H1 (cell line): Measurements from ENCODE around the gene ADCY9.

Experiments
- JUND ChIP-seq: IDR thresholded peaks from 2 replicates; pipeline ENCODE4 v1.6.1; 2011; ENCODE audit warnings: mild to moderate bottlenecking, improper control_type of control experiment, low read length
- KDM1A ChIP-seq: fragments of 200-600, 300-600 bp; sonication (generic); IDR thresholded peaks from 2 replicates; pipeline ENCODE4 v1.7.1; 2016; ENCODE audit warnings: mild to moderate bottlenecking, low read length, borderline replicate concordance
- POLR2A ChIP-seq, 2 experiments: IDR thresholded peaks; 1 replicate in 1 of 2; 2 replicates in 1 of 2; pipeline ENCODE4 v1.6.1; 2011; ENCODE audit warnings: low read depth in 2 of 2, low read length in 2 of 2, mild to moderate bottlenecking in 2 of 2; ENCODE audit errors: control extremely low read depth in 1 of 2
- TBP ChIP-seq: IDR thresholded peaks from 2 replicates; pipeline ENCODE4 v1.6.1; 2011; ENCODE audit warnings: low read depth, low read length, improper control_type of control experiment
- TF ChIP-seq, protein P1 (sequence below), 3 experiments: IDR thresholded peaks; 1 replicate in 2 of 3; 2 replicates in 1 of 3; pipeline versions ENCODE4 v1.5.1 to v1.6.1; 2011; ENCODE audit warnings: low read length in 3 of 3, mild to moderate bottlenecking in 3 of 3, inconsistent platforms in 2 of 3, low read depth in 1 of 3, moderate library complexity in 1 of 3; ENCODE audit not compliant: insufficient read depth in 1 of 3; ENCODE audit errors: control extremely low read depth in 1 of 3

DNA sequence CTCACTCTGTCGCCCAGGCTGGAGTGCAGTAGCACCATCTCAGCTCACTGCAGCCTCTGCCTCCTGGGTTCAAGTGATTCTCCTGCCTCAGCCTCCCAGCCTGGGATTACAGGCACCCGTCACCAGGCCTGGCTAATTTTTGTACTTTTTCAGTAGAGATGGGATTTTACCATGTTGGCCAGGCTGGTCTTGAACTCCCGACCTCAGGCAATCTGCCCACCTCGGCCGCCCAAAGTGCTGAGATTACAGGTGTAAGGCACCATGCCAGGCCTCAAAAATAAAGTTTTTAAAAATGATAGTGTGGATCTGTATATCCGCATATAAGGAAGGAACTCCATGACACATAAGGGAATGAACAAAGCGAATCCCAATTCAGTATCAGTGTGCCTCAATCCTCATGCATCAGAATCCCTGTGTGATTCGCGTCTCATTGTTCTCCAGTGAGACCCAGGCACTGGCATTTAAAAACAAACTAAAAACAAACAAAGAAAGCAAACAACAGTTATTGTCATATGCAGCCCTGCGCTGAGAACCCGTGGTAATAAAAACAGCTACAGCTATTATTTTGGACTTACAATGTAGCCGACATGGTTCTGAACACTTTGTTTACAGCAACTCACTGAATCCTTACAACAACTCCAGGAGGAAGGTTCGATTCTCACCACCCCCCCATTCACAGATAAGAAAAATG is 181.6 kb downstream of the ADCY9 start:
- no peak for TF ChIP-seq JUND
- TF ChIP-seq POLR2A (IDR thresholded peaks at IDR 0.05; ENCODE audit: control extremely low read depth in 1 of 2, low read depth in 2 of 2, low read length in 2 of 2): no peak
- TF ChIP-seq, protein P1, sequence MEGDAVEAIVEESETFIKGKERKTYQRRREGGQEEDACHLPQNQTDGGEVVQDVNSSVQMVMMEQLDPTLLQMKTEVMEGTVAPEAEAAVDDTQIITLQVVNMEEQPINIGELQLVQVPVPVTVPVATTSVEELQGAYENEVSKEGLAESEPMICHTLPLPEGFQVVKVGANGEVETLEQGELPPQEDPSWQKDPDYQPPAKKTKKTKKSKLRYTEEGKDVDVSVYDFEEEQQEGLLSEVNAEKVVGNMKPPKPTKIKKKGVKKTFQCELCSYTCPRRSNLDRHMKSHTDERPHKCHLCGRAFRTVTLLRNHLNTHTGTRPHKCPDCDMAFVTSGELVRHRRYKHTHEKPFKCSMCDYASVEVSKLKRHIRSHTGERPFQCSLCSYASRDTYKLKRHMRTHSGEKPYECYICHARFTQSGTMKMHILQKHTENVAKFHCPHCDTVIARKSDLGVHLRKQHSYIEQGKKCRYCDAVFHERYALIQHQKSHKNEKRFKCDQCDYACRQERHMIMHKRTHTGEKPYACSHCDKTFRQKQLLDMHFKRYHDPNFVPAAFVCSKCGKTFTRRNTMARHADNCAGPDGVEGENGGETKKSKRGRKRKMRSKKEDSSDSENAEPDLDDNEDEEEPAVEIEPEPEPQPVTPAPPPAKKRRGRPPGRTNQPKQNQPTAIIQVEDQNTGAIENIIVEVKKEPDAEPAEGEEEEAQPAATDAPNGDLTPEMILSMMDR (IDR thresholded peaks at IDR 0.05; ENCODE audit: control extremely low read depth in 1 of 3, insufficient read depth in 1 of 3, low read depth in 1 of 3, low read length in 3 of 3): no peak
- no peak for TF ChIP-seq TBP
- TF ChIP-seq KDM1A: no peak
